PC-9 (cell line): ENCODE measurements around the gene SNTG2. TPM values are rescaled to one million over a fixed set of nuclear protein-coding genes. Genes with fewer than 3 reads are reported as not detected.

Experiments
- BruUV-seq: library from RNA; stranded (reverse); fragments of 400-500 nt; replicated peaks from 2 replicates; lab custom pipeline; 2021; lab: Mats Ljungman, UMichigan
- CTCF ChIA-PET: fragments of 300-600 bp; sonication (Branson Sonifier 250); formaldehyde crosslinking; loops from one replicate; lab custom pipeline; 2022; ENCODE audit warnings: antibody characterized with exemption; lab: Charles Lee
- POLR2A ChIA-PET: fragments of 300-600 bp; sonication (Branson Sonifier 250); formaldehyde crosslinking; loops from one replicate; lab custom pipeline; 2022; ENCODE audit warnings: antibody characterized with exemption; ENCODE audit not compliant: unreplicated experiment; lab: Charles Lee
- DNase-seq, 2 experiments: peaks; one replicate each; pipeline versions ENCODE4 v3.0.0 to v3.0.0-alpha.2; 2015 to 2022; ENCODE audit warnings: mixed read lengths in 1 of 2
- H2AFZ ChIP-seq: fragments of 200-600 bp; sonication (generic); 2 replicates; pipeline ENCODE4 v1.8.1; 2017; ENCODE audit warnings: antibody characterized with exemption
- H3F3A ChIP-seq: fragments of 200-600 bp; sonication (generic); 2 replicates; pipeline ENCODE4 v1.8.1; 2017; ENCODE audit warnings: antibody characterized with exemption, mild to moderate bottlenecking, low read depth; ENCODE audit not compliant: insufficient read depth
- H3K27ac ChIP-seq: fragments of 200-600 bp; sonication (generic); 2 replicates; pipeline ENCODE4 v1.6.1; 2016; ENCODE audit warnings: mixed run types
- H3K27me3 ChIP-seq: fragments of 200-600 bp; sonication (generic); 2 replicates; pipeline ENCODE4 v1.6.1; 2016; ENCODE audit warnings: low read depth, mixed run types; ENCODE audit not compliant: insufficient read depth
- H3K36me3 ChIP-seq: fragments of 200-600 bp; sonication (generic); 2 replicates; pipeline ENCODE4 v1.6.1; 2016; ENCODE audit warnings: low read depth, mixed run types
- H3K4me1 ChIP-seq: fragments of 200-600 bp; sonication (generic); replicated peaks from 2 replicates; pipeline ENCODE4 v1.6.1; 2016; ENCODE audit warnings: mixed run types; ENCODE audit not compliant: insufficient read depth
- H3K4me2 ChIP-seq: fragments of 200-600 bp; sonication (generic); 2 replicates; pipeline ENCODE4 v1.6.1; 2017; ENCODE audit warnings: mixed run types
- H3K4me3 ChIP-seq: fragments of 200-600 bp; sonication (generic); 2 replicates; pipeline ENCODE4 v1.6.1; 2016; ENCODE audit warnings: mixed run types
- H3K79me2 ChIP-seq: fragments of 200-600 bp; sonication (generic); 2 replicates; pipeline ENCODE4 v1.6.1; 2017; ENCODE audit warnings: low read depth, mixed run types
- H3K9me2 ChIP-seq: fragments of 200-600 bp; sonication (generic); 2 replicates; pipeline ENCODE4 v1.8.1; 2017; ENCODE audit warnings: mild to moderate bottlenecking; ENCODE audit not compliant: insufficient read depth
- H3K9me3 ChIP-seq: fragments of 200-600 bp; sonication (generic); 2 replicates; pipeline ENCODE4 v1.8.1; 2016; ENCODE audit warnings: low read depth; ENCODE audit not compliant: insufficient read depth
- H4K20me1 ChIP-seq: fragments of 200-600 bp; sonication (generic); 2 replicates; pipeline ENCODE4 v1.8.1; 2017; ENCODE audit not compliant: insufficient read depth
- CTCF ChIP-seq: fragments of 200-600 bp; sonication (generic); conservative IDR thresholded peaks from 2 replicates; pipeline ENCODE4 v1.6.1; 2017; ENCODE audit warnings: mixed run types, antibody characterized with exemption, mild to moderate bottlenecking, moderate library complexity
- EZH2 ChIP-seq: fragments of 200-600 bp; sonication (generic); IDR thresholded peaks from 2 replicates; pipeline ENCODE4 v1.8.0; 2017; ENCODE audit warnings: antibody characterized with exemption, low read depth
- intact Hi-C: fragments of 100-400 bp; cut with micrococcal nuclease; formaldehyde crosslinking; loops from one replicate; pipeline ENCODE4 v1.10.0; 2022; ENCODE audit not compliant: unreplicated experiment
- total RNA-seq: library from RNA; stranded (reverse); gene quantifications from 2 replicates; pipeline ENCODE4 v1.2.3, GENCODE V29; 2021

SNTG2 gene
- total RNA-seq, 1 experiment from 2014 or later, result not detected

- Histone ChIP-seq H3K27ac (no peak overlapping the region), H3K36me3 (no peaks in the 10 kb centered on the region), H3F3A (no peaks in the 10 kb centered on the region), H3K4me3 (no peak overlapping the region), H3K4me1 (no peaks in the 10 kb centered on the region), H3K4me2 (no peak overlapping the region), H3K9me2 (no peaks in the 10 kb centered on the region), H3K79me2 (no peaks in the 10 kb centered on the region), H3K9me3 (no peaks in the 10 kb centered on the region), H2AFZ (no peak overlapping the region), H4K20me1 (no peaks in the 10 kb centered on the region; the same call in 1 of the 2 replicates), H3K27me3 (peaks cover 52% of the 10 kb centered on the region)
- no TSS peak for BruUV-seq
- no peak for TF ChIP-seq EZH2
- no peak for TF ChIP-seq CTCF
- DNase-seq, result no peak
- ChIA-PET POLR2A (no interaction called here), CTCF (no interaction called here)
- intact Hi-C loops, result no loop called here
These were observed 327.0 kb downstream of the SNTG2 start for GRCh38 chr2:1277634-1278033.

- no peaks in the 10 kb centered on the region for H3K4me1 ChIP-seq
- H3K4me2 ChIP-seq, result no peak overlapping the region
- no peaks in the 10 kb centered on the region for H3K9me2 ChIP-seq
- no peak overlapping the region for H3K4me3 ChIP-seq
- H3F3A ChIP-seq, result no peaks in the 10 kb centered on the region
- ChIA-PET POLR2A (no interaction called here), CTCF (no interaction called here)
- no peak overlapping the region for H3K27ac ChIP-seq
- TF ChIP-seq CTCF (no peak), EZH2 (no peak)
- no peaks in the 10 kb centered on the region for H3K36me3 ChIP-seq
- H3K27me3 ChIP-seq, result peaks cover 51% of the 10 kb centered on the region
- no peaks in the 10 kb centered on the region; the same call in 1 of the 2 replicates for H4K20me1 ChIP-seq
- no peaks in the 10 kb centered on the region for H3K79me2 ChIP-seq
- no TSS peak for BruUV-seq
- no peak for DNase-seq
- H3K9me3 ChIP-seq, result no peaks in the 10 kb centered on the region
- intact Hi-C loops, result no loop called here
- H2AFZ ChIP-seq, result no peak overlapping the region
These were observed 327.5 kb downstream of the SNTG2 start for GRCh38 chr2:1278125-1278524.

- H3K9me2 ChIP-seq, result no peaks in the 10 kb centered on the region
- no peak for TF ChIP-seq CTCF
- no peak for TF ChIP-seq EZH2
- H3K4me2 ChIP-seq, result no peak overlapping the region
- no peaks in the 10 kb centered on the region; the same call in 1 of the 2 replicates for H4K20me1 ChIP-seq
- no peaks in the 10 kb centered on the region for H3K9me3 ChIP-seq
- no peak overlapping the region for H3K4me3 ChIP-seq
- DNase-seq, result no peak
- no TSS peak for BruUV-seq
- intact Hi-C loops, result no loop called here
- H3K79me2 ChIP-seq, result no peaks in the 10 kb centered on the region
- H3K4me1 ChIP-seq, result no peaks in the 10 kb centered on the region
- ChIA-PET CTCF (no interaction called here), POLR2A (no interaction called here)
- H2AFZ ChIP-seq, result no peak overlapping the region
- no peaks in the 10 kb centered on the region for H3F3A ChIP-seq
- peaks cover 54% of the 10 kb centered on the region for H3K27me3 ChIP-seq
- H3K27ac ChIP-seq, result no peak overlapping the region
- no peaks in the 10 kb centered on the region for H3K36me3 ChIP-seq
These were observed 328.2 kb downstream of the SNTG2 start for GRCh38 chr2:1278861-1279260.
